Vagina (tissue), 2 donors: Measurements from ENCODE around the gene ST8SIA4. TPM values are rescaled to one million over a fixed set of nuclear protein-coding genes. Genes with fewer than 3 reads are reported as not detected.

Experiments
- DNase-seq, 2 donors: peaks; one replicate each; pipeline ENCODE4 v3.0.0-alpha.2; 2017; ENCODE audit errors: extremely low spot score in 2 of 2
- H3K27ac ChIP-seq: fragments of 200-600 bp; sonication (generic); one replicate; pipeline ENCODE4 v1.5.1; 2019
- H3K27me3 ChIP-seq: fragments of 200-600 bp; sonication (generic); one replicate; pipeline ENCODE4 v1.5.1; 2019
- H3K36me3 ChIP-seq, 2 donors: fragments of 200-600 bp; sonication (generic); one replicate each; pipeline ENCODE4 v1.5.1; 2017 to 2019
- H3K4me1 ChIP-seq: fragments of 200-600 bp; sonication (generic); one replicate; pipeline ENCODE4 v1.5.1; 2019
- H3K4me3 ChIP-seq, 2 donors: fragments of 200-600 bp; sonication (generic); 1 replicate in 1 of 2; 2 replicates in 1 of 2; pipeline ENCODE4 v1.5.1; 2016 to 2019
- H3K9me3 ChIP-seq: fragments of 200-600 bp; sonication (generic); one replicate; pipeline ENCODE4 v1.5.1; 2019
- POLR2A ChIP-seq, 2 donors: fragments of 450-650 bp; IDR thresholded peaks; one replicate each; pipeline ENCODE4 v1.6.1; 2017; ENCODE audit warnings: antibody characterized with exemption in 2 of 2, mild to moderate bottlenecking in 2 of 2, moderate library complexity in 2 of 2
- POLR2AphosphoS5 ChIP-seq, 2 donors: sonication (generic); formaldehyde crosslinking; IDR thresholded peaks; one replicate each; pipeline ENCODE4 v1.9.0; 2017; ENCODE audit warnings: antibody characterized with exemption in 2 of 2, mild to moderate bottlenecking in 2 of 2, low read depth in 1 of 2; ENCODE audit not compliant: insufficient read depth in 1 of 2
- intact Hi-C: fragments of 100-400 bp; cut with DNase I; formaldehyde crosslinking; loops from one replicate; pipeline ENCODE4 v1.15.1; 2023
- total RNA-seq: library from RNA; depleted of rRNA; stranded (reverse); fragments of >200 nt; gene quantifications from one replicate; pipeline ENCODE4 v1.2.3, GENCODE V29; 2016
- TF ChIP-seq, protein P1 (sequence below), 3 experiments: fragments of 450-650 bp in 2 of 3; fragments of 200-600 bp in 1 of 3; sonication (generic) in 1 of 3; IDR thresholded peaks; one replicate each; pipeline ENCODE4 v1.5.1; 2017 to 2019; ENCODE audit warnings: antibody characterized with exemption in 3 of 3, mild to moderate bottlenecking in 2 of 3, moderate library complexity in 2 of 3

ST8SIA4 gene
- total RNA-seq, 1 donor from 2014 or later, result 4.2 TPM

DNA sequence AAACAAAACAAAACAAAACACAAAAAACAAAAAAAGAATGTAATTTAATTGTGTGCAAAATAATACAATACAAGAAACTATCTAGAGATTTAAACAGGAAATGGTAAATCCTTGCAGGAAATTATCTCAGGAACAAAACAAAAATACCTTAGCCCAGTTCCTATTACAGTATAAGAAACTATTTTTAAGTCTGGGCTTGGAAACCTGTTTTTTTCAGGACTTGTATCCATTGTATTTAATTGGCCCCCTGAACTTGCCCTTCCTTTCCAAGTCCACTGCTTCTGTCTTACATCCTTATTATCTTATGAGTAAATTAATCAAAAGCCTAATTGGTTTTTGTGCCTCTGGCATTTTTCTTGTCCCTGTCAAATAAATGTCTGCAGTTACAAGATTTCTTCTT is 48.5 kb downstream of the ST8SIA4 start:
- H3K27ac ChIP-seq, result no peak overlapping the region
- no peaks in the 10 kb centered on the region for H3K36me3 ChIP-seq
- intact Hi-C loops, result no loop called here

DNA sequence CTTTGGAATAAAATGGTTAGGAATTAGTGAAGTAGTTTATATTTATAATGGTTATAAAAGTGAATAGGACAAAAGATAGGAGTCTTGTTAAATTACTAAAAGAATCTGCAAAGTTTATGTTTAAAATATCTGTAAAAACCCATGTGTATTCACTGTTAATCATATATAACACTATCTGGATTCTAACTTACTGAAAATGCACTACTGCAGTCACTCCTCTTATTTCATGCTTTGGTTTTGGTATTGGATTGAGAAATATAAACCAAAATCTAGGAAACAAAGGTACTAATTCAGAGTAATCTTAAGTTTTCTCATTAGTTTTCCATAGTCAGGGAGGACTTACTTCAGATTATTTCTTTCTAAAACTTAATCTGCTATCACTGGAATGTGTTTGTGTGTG is 49.5 kb downstream of the ST8SIA4 start:
- H3K36me3 ChIP-seq, result no peaks in the 10 kb centered on the region
- no peak for DNase-seq
- no peaks in the 10 kb centered on the region for H3K9me3 ChIP-seq
- no peaks in the 10 kb centered on the region for H3K27me3 ChIP-seq
- intact Hi-C loops, result no loop called here
- H3K4me3 ChIP-seq, result no peak overlapping the region
- no peak overlapping the region for H3K27ac ChIP-seq
- H3K4me1 ChIP-seq, result no peaks in the 10 kb centered on the region
- TF ChIP-seq, protein P1, sequence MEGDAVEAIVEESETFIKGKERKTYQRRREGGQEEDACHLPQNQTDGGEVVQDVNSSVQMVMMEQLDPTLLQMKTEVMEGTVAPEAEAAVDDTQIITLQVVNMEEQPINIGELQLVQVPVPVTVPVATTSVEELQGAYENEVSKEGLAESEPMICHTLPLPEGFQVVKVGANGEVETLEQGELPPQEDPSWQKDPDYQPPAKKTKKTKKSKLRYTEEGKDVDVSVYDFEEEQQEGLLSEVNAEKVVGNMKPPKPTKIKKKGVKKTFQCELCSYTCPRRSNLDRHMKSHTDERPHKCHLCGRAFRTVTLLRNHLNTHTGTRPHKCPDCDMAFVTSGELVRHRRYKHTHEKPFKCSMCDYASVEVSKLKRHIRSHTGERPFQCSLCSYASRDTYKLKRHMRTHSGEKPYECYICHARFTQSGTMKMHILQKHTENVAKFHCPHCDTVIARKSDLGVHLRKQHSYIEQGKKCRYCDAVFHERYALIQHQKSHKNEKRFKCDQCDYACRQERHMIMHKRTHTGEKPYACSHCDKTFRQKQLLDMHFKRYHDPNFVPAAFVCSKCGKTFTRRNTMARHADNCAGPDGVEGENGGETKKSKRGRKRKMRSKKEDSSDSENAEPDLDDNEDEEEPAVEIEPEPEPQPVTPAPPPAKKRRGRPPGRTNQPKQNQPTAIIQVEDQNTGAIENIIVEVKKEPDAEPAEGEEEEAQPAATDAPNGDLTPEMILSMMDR (IDR thresholded peaks at IDR 0.05), result no peak
- TF ChIP-seq POLR2A (IDR thresholded peaks at IDR 0.05) (no peak), POLR2AphosphoS5 (IDR thresholded peaks at IDR 0.05; ENCODE audit: insufficient read depth in 1 of 2, low read depth in 1 of 2) (no peak)

More for the DNA sequence above, 48.5 kb downstream of the ST8SIA4 start:
- Histone ChIP-seq H3K4me3 (no peak overlapping the region), H3K27me3 (no peaks in the 10 kb centered on the region), H3K4me1 (no peaks in the 10 kb centered on the region), H3K9me3 (no peaks in the 10 kb centered on the region)
- TF ChIP-seq POLR2AphosphoS5 (IDR thresholded peaks at IDR 0.05; ENCODE audit: insufficient read depth in 1 of 2, low read depth in 1 of 2) (no peak), POLR2A (IDR thresholded peaks at IDR 0.05) (no peak)
- TF ChIP-seq, protein P1 (IDR thresholded peaks at IDR 0.05), result no peak
- no peak for DNase-seq

DNA sequence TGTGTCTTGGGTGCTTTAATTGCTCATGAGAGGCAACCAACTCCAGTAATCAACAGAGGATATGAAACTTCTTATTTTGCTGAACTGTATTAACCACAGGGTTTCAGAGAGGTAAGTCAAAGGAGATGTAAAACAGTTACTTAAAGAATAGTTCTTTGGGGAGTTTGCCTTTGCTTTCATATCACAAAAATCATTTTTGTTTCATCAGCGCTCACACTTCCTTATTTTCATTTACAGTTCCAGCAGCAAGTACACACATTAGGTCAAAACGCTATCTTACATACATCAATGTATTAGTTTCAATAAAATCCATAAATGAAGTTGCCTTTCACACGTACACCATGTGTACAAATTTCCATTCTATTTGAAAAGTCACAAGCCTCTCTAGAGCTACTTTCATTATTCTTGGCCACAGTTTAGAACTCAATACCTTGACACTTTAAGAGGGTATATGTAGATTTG is 50.1 kb downstream of the ST8SIA4 start:
- Histone ChIP-seq H3K27me3 (no peaks in the 10 kb centered on the region), H3K9me3 (no peaks in the 10 kb centered on the region), H3K36me3 (no peaks in the 10 kb centered on the region), H3K4me3 (no peak overlapping the region), H3K4me1 (no peaks in the 10 kb centered on the region), H3K27ac (no peak overlapping the region)
- TF ChIP-seq POLR2AphosphoS5 (IDR thresholded peaks at IDR 0.05; ENCODE audit: insufficient read depth in 1 of 2, low read depth in 1 of 2) (no peak), POLR2A (IDR thresholded peaks at IDR 0.05) (no peak)
- TF ChIP-seq, protein P1 (IDR thresholded peaks at IDR 0.05), result no peak
- no peak for DNase-seq
- intact Hi-C loops, result no loop called here

DNA sequence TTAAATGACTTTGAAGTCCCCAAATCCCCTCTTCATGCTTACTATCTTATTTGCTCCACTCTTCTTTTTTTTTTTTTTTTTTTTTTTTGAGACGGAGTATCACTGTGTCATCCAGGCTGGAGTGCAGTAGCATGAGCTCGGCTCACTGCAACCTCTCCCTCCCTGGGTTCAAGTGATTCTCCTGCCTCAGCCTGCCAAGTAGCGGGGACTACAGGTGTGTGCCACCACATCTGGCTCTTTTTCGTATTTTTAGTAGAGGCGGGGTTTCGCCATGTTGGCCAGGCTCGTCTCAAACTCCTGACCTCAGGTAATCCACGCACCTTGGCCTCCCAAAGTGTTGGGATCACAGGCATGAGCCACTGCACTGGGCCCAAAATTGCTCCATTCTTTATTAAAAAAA is 51.0 kb downstream of the ST8SIA4 start:
- intact Hi-C loops, result no loop called here
- no peaks in the 10 kb centered on the region for H3K4me1 ChIP-seq
- H3K9me3 ChIP-seq, result no peaks in the 10 kb centered on the region
- TF ChIP-seq, protein P1 (IDR thresholded peaks at IDR 0.05), result no peak
- TF ChIP-seq POLR2A (IDR thresholded peaks at IDR 0.05) (no peak), POLR2AphosphoS5 (IDR thresholded peaks at IDR 0.05; ENCODE audit: insufficient read depth in 1 of 2, low read depth in 1 of 2) (no peak)
- no peak overlapping the region for H3K4me3 ChIP-seq
- no peaks in the 10 kb centered on the region for H3K27me3 ChIP-seq
- H3K27ac ChIP-seq, result no peak overlapping the region
- no peak for DNase-seq
- H3K36me3 ChIP-seq, result no peaks in the 10 kb centered on the region

DNA sequence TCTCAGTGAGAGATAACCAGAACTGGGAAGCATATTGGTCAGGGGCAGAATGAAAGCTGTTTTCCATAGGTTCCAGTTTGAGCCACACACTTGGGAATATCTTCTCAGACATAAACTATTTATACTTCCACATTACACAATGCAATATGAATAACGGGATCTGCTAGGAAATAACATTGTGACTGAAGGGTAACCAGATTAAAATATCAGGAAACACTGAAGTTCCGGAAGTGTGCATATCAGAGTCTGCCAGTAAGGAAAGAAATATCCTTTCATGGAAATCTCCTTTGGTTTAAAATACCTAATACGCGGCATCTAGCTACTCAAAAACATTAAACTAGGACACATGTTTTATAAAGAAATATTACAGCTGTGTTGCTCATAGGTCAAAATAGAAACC is 56.3 kb downstream of the ST8SIA4 start:
- intact Hi-C loops, result no loop called here
- no peak for DNase-seq
- Histone ChIP-seq H3K9me3 (no peaks in the 10 kb centered on the region), H3K27me3 (no peaks in the 10 kb centered on the region), H3K4me3 (no peak overlapping the region), H3K27ac (no peak overlapping the region), H3K4me1 (no peaks in the 10 kb centered on the region), H3K36me3 (no peaks in the 10 kb centered on the region)
- TF ChIP-seq POLR2A (IDR thresholded peaks at IDR 0.05) (no peak), POLR2AphosphoS5 (IDR thresholded peaks at IDR 0.05; ENCODE audit: insufficient read depth in 1 of 2, low read depth in 1 of 2) (peak in 1 of 2 donors; percentile 75)
